ENCODE results near the gene CASP10. TPM values are rescaled to one million over a fixed set of nuclear protein-coding genes. Genes with fewer than 3 reads are reported as not detected.

The CASP10 gene
- total and polyA plus RNA-seq, 9 of the 15 experiments (the other 6 are each of a cell fraction or from before 2014, with no cell fraction given), result 7.1 to 20.4 (median 10.8) TPM

DNA sequence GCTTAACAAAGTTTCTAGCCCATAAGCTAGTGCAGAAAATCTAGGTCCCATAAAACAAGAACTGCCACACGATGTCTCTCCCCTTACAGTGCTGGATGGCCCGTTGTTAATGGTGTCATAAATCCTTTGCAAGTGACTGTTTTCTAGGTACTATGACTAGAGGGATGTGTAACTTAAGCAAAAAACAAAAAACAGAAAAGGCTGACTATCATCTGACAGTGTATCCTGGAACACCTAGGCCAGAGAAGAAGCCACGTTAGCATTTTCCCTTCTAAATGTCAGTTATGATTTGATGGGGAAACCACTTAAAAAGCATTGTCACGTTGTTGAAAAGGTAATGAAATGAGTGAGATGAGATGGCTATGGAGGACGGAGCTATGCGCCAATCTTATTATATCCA lies 79.8 kb downstream of the CASP10 start (continued):
- TF ChIP-seq PHF21A (IDR thresholded peaks at IDR 0.05; ENCODE audit: borderline replicate concordance, low read depth) (no peak), RBM17 (IDR thresholded peaks at IDR 0.05; ENCODE audit: borderline replicate concordance, low read depth, low read length) (no peak), SMARCA4 (IDR thresholded peaks at IDR 0.05) (0 out of 2 replicates have a peak, but pooled peaks have one; percentile 17), EZH2 (IDR thresholded peaks at IDR 0.05; ENCODE audit: borderline replicate concordance, low read depth, low read length) (no peak)

DNA sequence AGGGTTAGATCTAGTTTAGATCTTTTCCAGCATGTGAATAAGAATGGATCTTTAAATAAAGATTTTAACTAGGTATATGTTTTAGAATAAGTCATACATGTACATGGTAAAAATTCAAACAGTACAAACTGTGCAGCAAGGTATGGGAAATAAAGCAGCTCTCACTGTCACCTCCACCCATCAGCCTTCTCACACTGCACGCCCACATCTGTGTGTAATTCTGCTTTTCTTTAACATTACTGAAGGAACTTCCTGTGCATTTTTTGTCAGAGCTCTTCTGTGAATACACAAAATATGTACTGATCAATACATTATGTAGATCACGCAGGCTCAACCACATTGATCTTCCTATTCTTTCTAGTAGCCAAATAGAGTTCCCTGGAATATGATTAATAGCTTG lies 80.8 kb downstream of the CASP10 start:
- no peak for DNase-seq (ENCODE audit: extremely low read depth in 1 of 4, low spot score in 3 of 4)
- TF ChIP-seq STAT5B (CRISPR knock-in tag; IDR thresholded peaks at IDR 0.05) (no peak), ZNF445 (CRISPR knock-in tag; IDR thresholded peaks at IDR 0.05; ENCODE audit: low read depth) (no peak), DNMT1 (IDR thresholded peaks at IDR 0.05) (no peak), GATAD2A (IDR thresholded peaks at IDR 0.05) (no peak), SUPT5H (IDR thresholded peaks at IDR 0.05) (no peak), HNRNPH1 (optimal IDR thresholded peaks at IDR 0.05; ENCODE audit: low read depth, low read length) (no peak), KLF10 (CRISPR knock-in tag; IDR thresholded peaks at IDR 0.05) (no peak), RBM25 (IDR thresholded peaks at IDR 0.05; ENCODE audit: low read depth, low read length, severe bottlenecking) (no peak), GABPB2 (CRISPR knock-in tag; conservative IDR thresholded peaks at IDR 0.05) (no peak), NR2F6 (CRISPR knock-in tag; IDR thresholded peaks at IDR 0.05) (no peak), ZNF239 (CRISPR knock-in tag; IDR thresholded peaks at IDR 0.05) (no peak), HNRNPK (IDR thresholded peaks at IDR 0.05; ENCODE audit: low read depth, low read length, poor library complexity, severe bottlenecking) (no peak), CBX3 (IDR thresholded peaks at IDR 0.05; ENCODE audit: borderline replicate concordance in 1 of 2, low read length in 2 of 2) (no peak), NUFIP1 (IDR thresholded peaks at IDR 0.05; ENCODE audit: partially characterized antibody) (no peak)
- TF ChIP-seq, protein P1, sequence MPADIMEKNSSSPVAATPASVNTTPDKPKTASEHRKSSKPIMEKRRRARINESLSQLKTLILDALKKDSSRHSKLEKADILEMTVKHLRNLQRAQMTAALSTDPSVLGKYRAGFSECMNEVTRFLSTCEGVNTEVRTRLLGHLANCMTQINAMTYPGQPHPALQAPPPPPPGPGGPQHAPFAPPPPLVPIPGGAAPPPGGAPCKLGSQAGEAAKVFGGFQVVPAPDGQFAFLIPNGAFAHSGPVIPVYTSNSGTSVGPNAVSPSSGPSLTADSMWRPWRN (IDR thresholded peaks at IDR 0.05; ENCODE audit: low read depth), result no peak
- TF ChIP-seq, protein P2, sequence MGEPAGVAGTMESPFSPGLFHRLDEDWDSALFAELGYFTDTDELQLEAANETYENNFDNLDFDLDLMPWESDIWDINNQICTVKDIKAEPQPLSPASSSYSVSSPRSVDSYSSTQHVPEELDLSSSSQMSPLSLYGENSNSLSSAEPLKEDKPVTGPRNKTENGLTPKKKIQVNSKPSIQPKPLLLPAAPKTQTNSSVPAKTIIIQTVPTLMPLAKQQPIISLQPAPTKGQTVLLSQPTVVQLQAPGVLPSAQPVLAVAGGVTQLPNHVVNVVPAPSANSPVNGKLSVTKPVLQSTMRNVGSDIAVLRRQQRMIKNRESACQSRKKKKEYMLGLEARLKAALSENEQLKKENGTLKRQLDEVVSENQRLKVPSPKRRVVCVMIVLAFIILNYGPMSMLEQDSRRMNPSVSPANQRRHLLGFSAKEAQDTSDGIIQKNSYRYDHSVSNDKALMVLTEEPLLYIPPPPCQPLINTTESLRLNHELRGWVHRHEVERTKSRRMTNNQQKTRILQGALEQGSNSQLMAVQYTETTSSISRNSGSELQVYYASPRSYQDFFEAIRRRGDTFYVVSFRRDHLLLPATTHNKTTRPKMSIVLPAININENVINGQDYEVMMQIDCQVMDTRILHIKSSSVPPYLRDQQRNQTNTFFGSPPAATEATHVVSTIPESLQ (CRISPR knock-in tag; IDR thresholded peaks at IDR 0.05), result no peak
- TF ChIP-seq, protein P3, sequence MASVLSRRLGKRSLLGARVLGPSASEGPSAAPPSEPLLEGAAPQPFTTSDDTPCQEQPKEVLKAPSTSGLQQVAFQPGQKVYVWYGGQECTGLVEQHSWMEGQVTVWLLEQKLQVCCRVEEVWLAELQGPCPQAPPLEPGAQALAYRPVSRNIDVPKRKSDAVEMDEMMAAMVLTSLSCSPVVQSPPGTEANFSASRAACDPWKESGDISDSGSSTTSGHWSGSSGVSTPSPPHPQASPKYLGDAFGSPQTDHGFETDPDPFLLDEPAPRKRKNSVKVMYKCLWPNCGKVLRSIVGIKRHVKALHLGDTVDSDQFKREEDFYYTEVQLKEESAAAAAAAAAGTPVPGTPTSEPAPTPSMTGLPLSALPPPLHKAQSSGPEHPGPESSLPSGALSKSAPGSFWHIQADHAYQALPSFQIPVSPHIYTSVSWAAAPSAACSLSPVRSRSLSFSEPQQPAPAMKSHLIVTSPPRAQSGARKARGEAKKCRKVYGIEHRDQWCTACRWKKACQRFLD (CRISPR knock-in tag; IDR thresholded peaks at IDR 0.05), result no peak

More for the DNA sequence above, 80.8 kb downstream of the CASP10 start:
- ChIA-PET POLR2A (interaction anchor here (0.9 kb wide), 1 partner anchor 375 kb away, joined by 5 read pairs; the partner anchor contains the start of genes NIF3L1 and PPIL3), CTCF (ENCODE audit: low intra/inter-chr PET ratio) (no interaction called here)
- Histone ChIP-seq H3K4me2 (ENCODE audit: insufficient read depth, low read length) (no peak overlapping the region), H3K4me3 (no peak overlapping the region), H3K36me3 (ENCODE audit: control insufficient read depth, insufficient read depth, low read length) (peaks cover 7% of the 10 kb centered on the region; the same call in 2 of the 3 replicates), H4K20me1 (replicated peaks; ENCODE audit: control insufficient read depth, insufficient read depth, low read length) (no peaks in the 10 kb centered on the region), H2AFZ (ENCODE audit: low read depth, low read length) (no peak overlapping the region), H3K4me1 (replicated peaks in 1 of 2; ENCODE audit: control insufficient read depth in 2 of 2, insufficient read depth in 2 of 2, low read length in 2 of 2) (peaks cover 8 to 24% of the 10 kb centered on the region in 2 experiments), H3K9ac (ENCODE audit: insufficient read depth in 1 of 2, low read depth in 2 of 2, low read length in 2 of 2) (no peak overlapping the region), H3K27me3 (ENCODE audit: control insufficient read depth in 2 of 2, insufficient read depth in 2 of 2, low read length in 2 of 2) (no peaks in the 10 kb centered on the region), H3K27ac (ENCODE audit: extremely low read depth, low read depth, low read length) (no peak overlapping the region), H3K9me3 (replicated peaks; ENCODE audit: control insufficient read depth, insufficient read depth, low read depth, low read length) (no peaks in the 10 kb centered on the region), H3K9me1 (ENCODE audit: control insufficient read depth, insufficient read depth, low read length) (no peaks in the 10 kb centered on the region), H3K79me2 (ENCODE audit: control insufficient read depth, insufficient read depth, low read length) (peaks cover 62% of the 10 kb centered on the region)
- ATAC-seq, result no peak
- FAIRE-seq, result no peak
- 85% methylated on average over 2 of the region's 2 CpGs for WGBS (ENCODE audit: insufficient coverage, low coverage, missing lambda C conversion rate)
- in situ Hi-C loops (cut with MboI) (no loop called here), intact Hi-C loops (cut with micrococcal nuclease) (no loop called here)
- BruUV-seq (replicated peaks), result no TSS peak

Measured in K562 (cell line).